Hepatocyte (in vitro differentiated cells): ENCODE results near the gene NCAPD2.

Source experiments
- CTCF ChIP-seq: fragments of 200-600 bp; sonication (generic); IDR thresholded peaks from 2 replicates; pipeline ENCODE4 v1.5.1; 2016; ENCODE audit warnings: antibody characterized with exemption, mild to moderate bottlenecking; ENCODE audit not compliant: poor library complexity
- EZH2 ChIP-seq: fragments of 200-600 bp; sonication (generic); IDR thresholded peaks from 2 replicates; pipeline ENCODE4 v1.6.1; 2016; ENCODE audit warnings: antibody characterized with exemption, mild to moderate bottlenecking, borderline replicate concordance
- EZH2phosphoT487 ChIP-seq: fragments of 200-600 bp; sonication (generic); IDR thresholded peaks from one replicate; pipeline ENCODE4 v1.6.1; 2018; ENCODE audit warnings: antibody characterized with exemption, mild to moderate bottlenecking, low read depth, moderate library complexity; ENCODE audit not compliant: unreplicated experiment, severe bottlenecking

GRCh38 chr12:6560501-6561205 is 66.8 kb downstream of the NCAPD2 start:
- TF ChIP-seq EZH2phosphoT487 (no peak), CTCF (no peak), EZH2 (no peak)
